Neural cell (in vitro differentiated cells): ENCODE measurements around the gene PDZD4. TPM values are rescaled to one million over a fixed set of nuclear protein-coding genes. Genes with fewer than 3 reads are reported as not detected.

ENCODE experiments used
- H2AFZ ChIP-seq: fragments of 200-600, 300-800 bp; sonication (generic), shearing (Covaris generic); 2 replicates; pipeline ENCODE4 v1.6.0; 2014; ENCODE audit warnings: low read depth, mild to moderate bottlenecking, antibody characterized with exemption, low read length, moderate library complexity
- H3F3A ChIP-seq: fragments of 200-600 bp; shearing (Covaris generic); 2 replicates; pipeline ENCODE4 v1.6.1; 2016; ENCODE audit warnings: mild to moderate bottlenecking, moderate library complexity, mixed read lengths, antibody characterized with exemption, low read length; ENCODE audit not compliant: insufficient read depth, poor library complexity, severe bottlenecking
- H3K27ac ChIP-seq: fragments of 200-600, 300-800 bp; sonication (generic), shearing (Covaris generic); 2 replicates; pipeline ENCODE4 v1.5.1; 2014; ENCODE audit warnings: mild to moderate bottlenecking, low read length, moderate library complexity
- H3K27me3 ChIP-seq: fragments of 300-800, 200-600 bp; sonication (generic), shearing (Covaris generic); 2 replicates; pipeline ENCODE4 v1.6.0; 2014; ENCODE audit warnings: mild to moderate bottlenecking, low read depth, low read length, moderate library complexity; ENCODE audit not compliant: insufficient read depth
- H3K36me3 ChIP-seq: fragments of 300-800, 200-600 bp; sonication (generic), shearing (Covaris generic); 2 replicates; pipeline ENCODE4 v1.5.1; 2014; ENCODE audit warnings: mild to moderate bottlenecking, antibody characterized with exemption, low read length, moderate library complexity; ENCODE audit not compliant: insufficient read depth
- H3K4me2 ChIP-seq: fragments of 300-800, 200-600 bp; sonication (generic), shearing (Covaris generic); 2 replicates; pipeline ENCODE4 v1.6.0; 2014; ENCODE audit warnings: mild to moderate bottlenecking, low read length
- H3K4me3 ChIP-seq: fragments of 300-800, 200-600 bp; sonication (generic), shearing (Covaris generic); 2 replicates; pipeline ENCODE4 v1.5.1; 2014; ENCODE audit warnings: mild to moderate bottlenecking, low read length, moderate library complexity
- H3K79me2 ChIP-seq: fragments of 200-600 bp; shearing (Covaris generic); replicated peaks from 2 replicates; pipeline ENCODE4 v1.6.0; 2014; ENCODE audit warnings: mild to moderate bottlenecking, low read length, moderate library complexity; ENCODE audit not compliant: insufficient read depth
- H3K9ac ChIP-seq: fragments of 300-800, 200-600 bp; sonication (generic), shearing (Covaris generic); 2 replicates; pipeline ENCODE4 v1.6.1; 2016; ENCODE audit warnings: mild to moderate bottlenecking, low read length, mixed read lengths
- H3K9me2 ChIP-seq: fragments of 200-600 bp; shearing (Covaris generic); 2 replicates; pipeline ENCODE4 v1.6.1; 2016; ENCODE audit warnings: mild to moderate bottlenecking, low read length, mixed read lengths; ENCODE audit not compliant: insufficient read depth
- H3K9me3 ChIP-seq: fragments of 200-600, 300-800 bp; sonication (generic), shearing (Covaris generic); 2 replicates; pipeline ENCODE4 v1.6.1; 2016; ENCODE audit warnings: mild to moderate bottlenecking, mixed run types, low read length, moderate library complexity, mixed read lengths
- H4K20me1 ChIP-seq: fragments of 200-600 bp; shearing (Covaris generic); 2 replicates; pipeline ENCODE4 v1.6.1; 2016; ENCODE audit warnings: mild to moderate bottlenecking, mixed run types; ENCODE audit not compliant: insufficient read depth
- CTCF ChIP-seq: fragments of 450-650 bp; IDR thresholded peaks from 2 replicates; pipeline ENCODE4 v1.5.1; 2014; ENCODE audit warnings: antibody characterized with exemption, mild to moderate bottlenecking, moderate library complexity; ENCODE audit not compliant: poor library complexity, severe bottlenecking
- EP300 ChIP-seq: fragments of 450-650 bp; conservative IDR thresholded peaks from 2 replicates; pipeline ENCODE4 v1.6.1; 2014; ENCODE audit warnings: antibody characterized with exemption, mild to moderate bottlenecking, moderate library complexity; ENCODE audit not compliant: poor library complexity, severe bottlenecking
- EZH2 ChIP-seq: fragments of 200-600, 300-800 bp; shearing (Covaris generic), sonication (generic); IDR thresholded peaks from 2 replicates; pipeline ENCODE4 v1.6.1; 2014; ENCODE audit warnings: antibody characterized with exemption, low read length, borderline replicate concordance, mild to moderate bottlenecking; ENCODE audit not compliant: insufficient read depth, poor library complexity, severe bottlenecking
- MXI1 ChIP-seq: fragments of 450-650 bp; conservative IDR thresholded peaks from 2 replicates; pipeline ENCODE4 v1.6.1; 2014; ENCODE audit warnings: antibody characterized with exemption, mild to moderate bottlenecking; ENCODE audit not compliant: poor library complexity, severe bottlenecking
- POLR2AphosphoS5 ChIP-seq: IDR thresholded peaks from 2 replicates; pipeline ENCODE4 v1.6.1; 2012
- RAD21 ChIP-seq: fragments of 450-650 bp; conservative IDR thresholded peaks from 2 replicates; pipeline ENCODE4 v1.6.1; 2014; ENCODE audit warnings: antibody characterized with exemption, mild to moderate bottlenecking, moderate library complexity
- REST ChIP-seq: IDR thresholded peaks from 2 replicates; pipeline ENCODE4 v1.6.1; 2012; ENCODE audit warnings: borderline replicate concordance
- SMC3 ChIP-seq: fragments of 450-650 bp; conservative IDR thresholded peaks from 2 replicates; pipeline ENCODE4 v1.6.1; 2014; ENCODE audit warnings: antibody characterized with exemption, mild to moderate bottlenecking, moderate library complexity; ENCODE audit not compliant: poor library complexity
- TAF1 ChIP-seq: IDR thresholded peaks from 2 replicates; pipeline ENCODE4 v1.6.1; 2012; ENCODE audit warnings: low read depth
- polyA plus RNA-seq: library from polyadenylated mRNA; depleted of rRNA; stranded (reverse); fragments of >200 nt; gene quantifications from 2 replicates; pipeline ENCODE4 v1.2.3, GENCODE V29; 2014

Gene PDZD4
- polyA plus RNA-seq, 1 donor from 2014 or later = 343 TPM

GRCh38 chrX:153782313-153782712 lies 48.0 kb downstream of the PDZD4 start:
- no peak overlapping the region for H3K9ac ChIP-seq
- no peak overlapping the region for H3K27ac ChIP-seq

GRCh38 chrX:153781428-153782047 lies 48.8 kb downstream of the PDZD4 start:
- no peak for TF ChIP-seq RAD21
- no peak for TF ChIP-seq EP300
- TF ChIP-seq POLR2AphosphoS5 = no peak
- TF ChIP-seq EZH2 = no peak
- H3K36me3 ChIP-seq = no peaks in the 10 kb centered on the region
- H3K4me3 ChIP-seq = no peak overlapping the region

More at GRCh38 chrX:153782313-153782712, 48.0 kb downstream of the PDZD4 start:
- no peaks in the 10 kb centered on the region for H3K9me2 ChIP-seq
- H3K9me3 ChIP-seq = no peaks in the 10 kb centered on the region
- no peaks in the 10 kb centered on the region for H3K36me3 ChIP-seq
- H3K27me3 ChIP-seq = no peaks in the 10 kb centered on the region
- H2AFZ ChIP-seq = no peak overlapping the region
- H3K4me3 ChIP-seq = no peak overlapping the region
- H3F3A ChIP-seq = no peaks in the 10 kb centered on the region
- no peaks in the 10 kb centered on the region for H3K79me2 ChIP-seq
- TF ChIP-seq CTCF (no peak), TAF1 (no peak), SMC3 (no peak), EP300 (no peak), EZH2 (no peak), REST (no peak), POLR2AphosphoS5 (no peak), MXI1 (no peak), RAD21 (no peak)
- no peak overlapping the region for H3K4me2 ChIP-seq
- H4K20me1 ChIP-seq = no peaks in the 10 kb centered on the region

More at GRCh38 chrX:153781428-153782047, 48.8 kb downstream of the PDZD4 start:
- Histone ChIP-seq H2AFZ (no peak overlapping the region), H3K9me3 (no peaks in the 10 kb centered on the region), H3K4me2 (no peak overlapping the region), H3K27ac (no peak overlapping the region), H3F3A (no peaks in the 10 kb centered on the region), H3K9me2 (no peaks in the 10 kb centered on the region), H4K20me1 (no peaks in the 10 kb centered on the region), H3K79me2 (no peaks in the 10 kb centered on the region), H3K9ac (no peak overlapping the region), H3K27me3 (no peaks in the 10 kb centered on the region)
